OCI-LY1 (cell line): Measurements from ENCODE around the gene DDIT4.

ENCODE experiments used
- H2AFZ ChIP-seq: fragments of 200-600 bp; sonication (generic), shearing (Covaris generic); 2 replicates; pipeline ENCODE4 v1.6.0; 2014; ENCODE audit warnings: antibody characterized with exemption, mild to moderate bottlenecking, low read length
- H3F3A ChIP-seq: fragments of 200-600 bp; sonication (generic), shearing (Covaris generic); 2 replicates; pipeline ENCODE4 v1.6.0; 2014; ENCODE audit warnings: mild to moderate bottlenecking, antibody characterized with exemption, low read length, moderate library complexity; ENCODE audit not compliant: insufficient read depth
- H3K27ac ChIP-seq: fragments of 200-600 bp; sonication (generic); 2 replicates; pipeline ENCODE4 v1.5.1; 2014; ENCODE audit warnings: low read length, mixed run types, mild to moderate bottlenecking, low read depth; ENCODE audit not compliant: poor library complexity, severe bottlenecking
- H3K27me3 ChIP-seq: fragments of 200-600 bp; sonication (generic); 2 replicates; pipeline ENCODE4 v1.6.0; 2014; ENCODE audit warnings: antibody characterized with exemption, mild to moderate bottlenecking, low read length, moderate library complexity; ENCODE audit not compliant: insufficient read depth
- H3K36me3 ChIP-seq: fragments of 200-600 bp; sonication (generic); 2 replicates; pipeline ENCODE4 v1.6.1; 2014; ENCODE audit warnings: mild to moderate bottlenecking, antibody characterized with exemption, low read length, moderate library complexity, mixed read lengths; ENCODE audit not compliant: insufficient read depth
- H3K4me1 ChIP-seq: fragments of 200-600 bp; sonication (generic); 2 replicates; pipeline ENCODE4 v1.5.1; 2014; ENCODE audit warnings: mild to moderate bottlenecking, low read length, moderate library complexity; ENCODE audit not compliant: insufficient read depth, severe bottlenecking
- H3K4me2 ChIP-seq: fragments of 200-600 bp; sonication (generic), shearing (Covaris generic); 2 replicates; pipeline ENCODE4 v1.6.1; 2014; ENCODE audit warnings: low read length
- H3K4me3 ChIP-seq: fragments of 200-600 bp; sonication (generic); 2 replicates; pipeline ENCODE4 v1.5.1; 2014; ENCODE audit warnings: low read length, low read depth, mild to moderate bottlenecking, mixed read lengths; ENCODE audit not compliant: poor library complexity, severe bottlenecking
- H3K79me2 ChIP-seq: fragments of 200-600 bp; shearing (Covaris generic); 2 replicates; pipeline ENCODE4 v1.6.1; 2016; ENCODE audit warnings: mixed run types, low read length, mixed read lengths; ENCODE audit not compliant: insufficient read depth
- H3K9ac ChIP-seq: fragments of 200-600 bp; sonication (generic), shearing (Covaris generic); 2 replicates; pipeline ENCODE4 v1.6.1; 2014; ENCODE audit warnings: mild to moderate bottlenecking, low read length, mixed read lengths
- H3K9me2 ChIP-seq: fragments of 200-600 bp; sonication (generic), shearing (Covaris generic); 2 replicates; pipeline ENCODE4 v1.6.1; 2014; ENCODE audit warnings: low read depth, mild to moderate bottlenecking, low read length, mixed read lengths
- H3K9me3 ChIP-seq: fragments of 200-600 bp; shearing (Covaris generic); 2 replicates; pipeline ENCODE4 v1.6.1; 2014; ENCODE audit warnings: low read length, mixed read lengths
- H4K20me1 ChIP-seq: fragments of 200-600 bp; sonication (generic), shearing (Covaris generic); 2 replicates; pipeline ENCODE4 v1.6.0; 2016; ENCODE audit warnings: mild to moderate bottlenecking, low read length; ENCODE audit not compliant: insufficient read depth
- EZH2 ChIP-seq: fragments of 200-600 bp; sonication (generic), shearing (Covaris generic); IDR thresholded peaks from 2 replicates; pipeline ENCODE4 v1.8.0; 2017; ENCODE audit warnings: borderline replicate concordance, mixed run types, mild to moderate bottlenecking, antibody characterized with exemption, low read length, moderate library complexity, mixed read lengths
- TF ChIP-seq, protein P1 (sequence below): fragments of 200-600 bp; sonication (generic), shearing (Covaris generic); IDR thresholded peaks from 2 replicates; pipeline ENCODE4 v1.5.1; 2017; ENCODE audit warnings: mild to moderate bottlenecking, antibody characterized with exemption, low read length, moderate library complexity, mixed read lengths

The DDIT4 gene

DNA sequence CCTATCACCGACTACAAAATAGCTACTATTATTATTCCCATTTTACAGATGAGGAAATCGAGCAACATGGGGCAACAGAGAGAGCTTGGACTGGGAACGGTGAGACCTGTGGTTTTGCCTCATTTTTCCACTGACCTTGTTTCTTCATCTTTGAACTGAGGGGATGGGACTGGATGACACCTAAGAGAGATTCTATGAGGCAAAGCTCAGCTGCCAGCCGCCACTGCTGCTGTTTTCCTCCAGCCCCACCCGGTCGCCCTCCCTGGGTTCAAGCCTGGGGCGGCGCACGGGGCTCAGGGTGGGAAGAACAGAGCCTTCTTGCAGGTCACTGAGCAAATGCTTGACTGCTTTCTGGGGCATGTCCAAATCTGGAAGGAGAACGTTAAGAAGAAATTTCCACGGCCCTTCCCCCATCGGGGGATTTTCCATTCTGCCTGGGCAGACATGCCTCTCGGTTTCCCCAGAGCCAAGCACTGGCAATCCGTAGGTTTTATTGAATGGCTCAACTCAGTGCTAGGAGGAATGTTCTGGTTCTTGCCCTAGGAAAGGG lies 12.3 kb downstream of the DDIT4 start:
- Histone ChIP-seq H3K27me3 (no peaks in the 10 kb centered on the region), H3K9me2 (no peaks in the 10 kb centered on the region), H3K9me3 (no peaks in the 10 kb centered on the region), H3K4me1 (peaks cover 21% of the 10 kb centered on the region), H3K4me2 (peak overlapping the region; percentile 40), H4K20me1 (no peaks in the 10 kb centered on the region), H3K9ac (no peak overlapping the region), H3K36me3 (no peaks in the 10 kb centered on the region; the same call in 1 of the 2 replicates), H2AFZ (no peak overlapping the region), H3F3A (no peaks in the 10 kb centered on the region), H3K79me2 (no peaks in the 10 kb centered on the region), H3K27ac (peak overlapping the region; percentile 35), H3K4me3 (no peak overlapping the region)
- TF ChIP-seq, protein P1, sequence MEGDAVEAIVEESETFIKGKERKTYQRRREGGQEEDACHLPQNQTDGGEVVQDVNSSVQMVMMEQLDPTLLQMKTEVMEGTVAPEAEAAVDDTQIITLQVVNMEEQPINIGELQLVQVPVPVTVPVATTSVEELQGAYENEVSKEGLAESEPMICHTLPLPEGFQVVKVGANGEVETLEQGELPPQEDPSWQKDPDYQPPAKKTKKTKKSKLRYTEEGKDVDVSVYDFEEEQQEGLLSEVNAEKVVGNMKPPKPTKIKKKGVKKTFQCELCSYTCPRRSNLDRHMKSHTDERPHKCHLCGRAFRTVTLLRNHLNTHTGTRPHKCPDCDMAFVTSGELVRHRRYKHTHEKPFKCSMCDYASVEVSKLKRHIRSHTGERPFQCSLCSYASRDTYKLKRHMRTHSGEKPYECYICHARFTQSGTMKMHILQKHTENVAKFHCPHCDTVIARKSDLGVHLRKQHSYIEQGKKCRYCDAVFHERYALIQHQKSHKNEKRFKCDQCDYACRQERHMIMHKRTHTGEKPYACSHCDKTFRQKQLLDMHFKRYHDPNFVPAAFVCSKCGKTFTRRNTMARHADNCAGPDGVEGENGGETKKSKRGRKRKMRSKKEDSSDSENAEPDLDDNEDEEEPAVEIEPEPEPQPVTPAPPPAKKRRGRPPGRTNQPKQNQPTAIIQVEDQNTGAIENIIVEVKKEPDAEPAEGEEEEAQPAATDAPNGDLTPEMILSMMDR = no peak
- no peak for TF ChIP-seq EZH2

GRCh38 chr10:72291019-72291532 lies 17.4 kb downstream of the DDIT4 start:
- Histone ChIP-seq H3K9ac (no peak overlapping the region), H3K79me2 (no peaks in the 10 kb centered on the region), H3K9me3 (no peaks in the 10 kb centered on the region), H2AFZ (no peak overlapping the region), H3K27me3 (no peaks in the 10 kb centered on the region), H3K4me1 (peaks cover 8% of the 10 kb centered on the region), H3F3A (no peaks in the 10 kb centered on the region), H3K4me3 (no peak overlapping the region), H4K20me1 (no peaks in the 10 kb centered on the region), H3K4me2 (no peak overlapping the region), H3K36me3 (no peaks in the 10 kb centered on the region; the same call in 1 of the 2 replicates), H3K9me2 (no peaks in the 10 kb centered on the region), H3K27ac (no peak overlapping the region)
- TF ChIP-seq, protein P1 = no peak
- TF ChIP-seq EZH2 = no peak

- no peak overlapping the region for H3K4me3 ChIP-seq
- H3K27ac ChIP-seq = no peak overlapping the region
- no peak overlapping the region for H2AFZ ChIP-seq
- H3K4me1 ChIP-seq = peaks cover 15% of the 10 kb centered on the region
- no peaks in the 10 kb centered on the region for H3F3A ChIP-seq
- no peaks in the 10 kb centered on the region for H4K20me1 ChIP-seq
- no peaks in the 10 kb centered on the region for H3K9me2 ChIP-seq
- no peak overlapping the region for H3K9ac ChIP-seq
- TF ChIP-seq, protein P1 = no peak
- no peaks in the 10 kb centered on the region; the same call in 1 of the 2 replicates for H3K36me3 ChIP-seq
- H3K4me2 ChIP-seq = no peak overlapping the region
- no peaks in the 10 kb centered on the region for H3K27me3 ChIP-seq
- no peaks in the 10 kb centered on the region for H3K9me3 ChIP-seq
- H3K79me2 ChIP-seq = no peaks in the 10 kb centered on the region
These were observed 18.5 kb downstream of the DDIT4 start for GRCh38 chr10:72292223-72292691.
